Measurements from ENCODE around the gene ABHD6.

GRCh38 chr3:58215317-58216025 lies 22.1 kb upstream of the ABHD6 start:
- TF ChIP-seq CTCF (IDR thresholded peaks at IDR 0.05; ENCODE audit: insufficient read depth, low read length, poor library complexity, severe bottlenecking) (no peak), EZH2phosphoT487 (conservative IDR thresholded peaks at IDR 0.05; ENCODE audit: low read length) (no peak)

Measured in SU-DHL-6 (cell line).